T-helper 17 cell (primary cell): ENCODE measurements around the gene FADS6. TPM values are rescaled to one million over a fixed set of nuclear protein-coding genes. Genes with fewer than 3 reads are reported as not detected.
A peak's percentile ranks its signal among the peaks of the same experiment; 100 is the strongest.

Experiments
- ATAC-seq: fragments of 150-1000 bp; cut with Tn5 transposase; 2 replicates; pipeline ENCODE4 v1.10.0; 2021; ENCODE audit warnings: mild to moderate bottlenecking, moderate library complexity
- DNase-seq, 3 donors: peaks; one replicate each; pipeline versions ENCODE4 v3.0.0 to v3.0.0-alpha.2; 2020 to 2021
- H3K9me3 ChIP-seq: one replicate; pipeline ENCODE4 v1.7.0; 2013; ENCODE audit warnings: low read length, mild to moderate bottlenecking; ENCODE audit not compliant: control insufficient read depth, poor library complexity, severe bottlenecking
- H3K27ac Mint-ChIP-seq: one replicate; pipeline ENCODE4 v1.8.0; 2022; ENCODE audit warnings: mild to moderate bottlenecking, moderate library complexity, mixed read lengths
- H3K27me3 Mint-ChIP-seq: one replicate; pipeline ENCODE4 v1.8.0; 2022; ENCODE audit warnings: mixed read lengths
- H3K36me3 Mint-ChIP-seq: one replicate; pipeline ENCODE4 v1.8.0; 2022; ENCODE audit warnings: low read depth, mixed read lengths
- H3K4me1 Mint-ChIP-seq: one replicate; pipeline ENCODE4 v1.8.0; 2022; ENCODE audit warnings: mild to moderate bottlenecking, mixed read lengths
- H3K4me3 Mint-ChIP-seq: one replicate; pipeline ENCODE4 v1.8.0; 2022; ENCODE audit warnings: mild to moderate bottlenecking, moderate library complexity, mixed read lengths
- total RNA-seq, 4 donors: library from RNA in 2 of 4; stranded (reverse) in 2 of 4; gene quantifications; one replicate each; pipeline ENCODE4 v1.2.3 and lab custom pipeline; 2022 to 2026

Gene FADS6
- total RNA-seq, 2 donors from 2014 or later: not detected

DNA sequence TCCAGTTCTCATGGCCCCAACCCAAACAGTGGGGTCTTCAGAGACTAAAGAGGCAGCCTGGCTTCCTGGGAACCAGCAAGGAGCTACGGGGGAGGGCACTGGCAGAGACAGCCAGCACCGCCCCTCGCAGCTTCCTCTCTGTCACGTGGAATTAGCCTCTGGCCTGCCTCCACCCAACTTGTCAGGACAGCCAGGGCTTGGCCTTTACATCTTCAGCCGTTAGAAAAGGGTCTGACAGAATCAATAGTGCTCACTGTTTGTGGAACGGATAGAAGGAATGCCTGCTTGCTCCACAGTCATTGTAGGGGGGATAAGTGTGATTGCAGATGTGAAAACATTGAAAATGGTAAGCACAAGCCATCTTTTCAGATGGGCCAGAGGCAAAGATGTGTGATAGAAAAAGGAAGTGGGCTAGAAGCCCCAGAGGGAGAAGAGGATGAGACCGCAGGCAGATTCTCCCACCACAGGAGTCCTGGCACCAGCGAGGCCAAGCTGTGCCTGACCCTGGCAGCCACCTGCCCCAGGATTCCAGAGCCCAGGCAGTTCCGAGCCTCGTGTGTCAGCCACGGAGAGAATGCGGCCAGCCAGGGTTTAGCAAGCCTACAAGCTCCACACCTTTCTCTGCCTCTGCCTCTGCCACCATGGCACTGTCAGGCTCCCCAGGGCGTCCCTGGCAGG is 52.3 kb downstream of the FADS6 start:
- ATAC-seq: no peak
- DNase-seq: no peak
- Mint-ChIP-seq H3K4me3 (peak overlapping the region; percentile 66), H3K36me3 (peaks cover 4% of the 10 kb centered on the region), H3K27ac (no peak overlapping the region), H3K27me3 (peaks cover 7% of the 10 kb centered on the region), H3K4me1 (peaks cover 9% of the 10 kb centered on the region)
- H3K9me3 ChIP-seq: no peaks in the 10 kb centered on the region

- ATAC-seq (no peak), DNase-seq (no peak)
- H3K9me3 ChIP-seq: no peaks in the 10 kb centered on the region
- H3K27ac Mint-ChIP-seq: no peak overlapping the region
- H3K36me3 Mint-ChIP-seq: peaks cover 7% of the 10 kb centered on the region
- peaks cover 7% of the 10 kb centered on the region for H3K27me3 Mint-ChIP-seq
- peak overlapping the region; percentile 25 for H3K4me3 Mint-ChIP-seq
- peaks cover 13% of the 10 kb centered on the region for H3K4me1 Mint-ChIP-seq
Measured at GRCh38 chr17:74839990-74840852, 53.2 kb downstream of the FADS6 start.

DNA sequence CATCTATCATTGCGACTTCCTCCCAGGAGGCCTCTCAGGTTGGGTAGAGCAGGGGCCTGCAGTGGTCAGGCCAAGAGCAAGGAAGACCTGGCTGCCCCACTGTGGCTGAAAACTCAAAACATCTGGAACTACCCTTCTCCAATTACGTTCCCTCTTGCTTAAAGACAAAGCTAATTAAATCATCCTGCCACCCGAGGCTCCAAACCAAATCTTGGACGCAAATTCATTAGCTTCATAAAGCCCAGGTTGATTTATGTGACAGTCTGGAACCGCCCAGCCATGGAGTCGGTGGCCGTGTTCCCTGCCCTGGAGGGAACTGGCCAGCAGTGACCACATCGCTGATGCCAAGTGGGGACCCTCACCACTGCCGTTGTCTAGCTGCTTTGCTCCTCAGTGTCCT is 55.2 kb downstream of the FADS6 start:
- H3K36me3 Mint-ChIP-seq: peaks cover 7% of the 10 kb centered on the region
- H3K27me3 Mint-ChIP-seq: peaks cover 7% of the 10 kb centered on the region
- H3K9me3 ChIP-seq: no peaks in the 10 kb centered on the region
- H3K4me3 Mint-ChIP-seq: no peak overlapping the region
- H3K27ac Mint-ChIP-seq: no peak overlapping the region
- DNase-seq: no peak
- no peak for ATAC-seq
- H3K4me1 Mint-ChIP-seq: peaks cover 15% of the 10 kb centered on the region

- Mint-ChIP-seq H3K4me3 (no peak overlapping the region), H3K27ac (no peak overlapping the region), H3K4me1 (peaks cover 15% of the 10 kb centered on the region), H3K27me3 (peaks cover 7% of the 10 kb centered on the region), H3K36me3 (peaks cover 7% of the 10 kb centered on the region)
- DNase-seq (no peak), ATAC-seq (no peak)
- H3K9me3 ChIP-seq: no peaks in the 10 kb centered on the region
Measured at GRCh38 chr17:74836691-74837467, 56.6 kb downstream of the FADS6 start.

DNA sequence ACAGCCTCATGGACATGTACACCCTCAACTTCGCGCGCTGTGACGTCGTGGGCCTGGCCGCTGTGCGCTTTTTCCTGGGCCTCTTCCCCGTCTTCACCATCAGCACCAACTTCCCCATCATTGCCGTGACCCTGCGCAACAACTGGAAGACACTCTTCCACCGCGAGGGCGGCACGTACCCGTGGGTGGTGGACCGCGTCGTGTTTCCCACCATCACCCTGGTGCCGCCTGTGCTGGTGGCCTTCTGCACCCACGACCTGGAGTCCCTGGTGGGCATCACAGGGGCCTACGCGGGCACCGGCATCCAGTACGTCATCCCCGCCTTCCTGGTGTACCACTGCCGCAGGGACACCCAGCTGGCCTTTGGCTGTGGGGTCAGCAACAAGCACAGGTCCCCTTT is 57.2 kb downstream of the FADS6 start:
- ATAC-seq (no peak), DNase-seq (no peak)
- H3K9me3 ChIP-seq: no peaks in the 10 kb centered on the region
- Mint-ChIP-seq H3K4me1 (peaks cover 15% of the 10 kb centered on the region), H3K36me3 (peaks cover 7% of the 10 kb centered on the region), H3K27ac (no peak overlapping the region), H3K27me3 (peaks cover 7% of the 10 kb centered on the region), H3K4me3 (no peak overlapping the region)

DNA sequence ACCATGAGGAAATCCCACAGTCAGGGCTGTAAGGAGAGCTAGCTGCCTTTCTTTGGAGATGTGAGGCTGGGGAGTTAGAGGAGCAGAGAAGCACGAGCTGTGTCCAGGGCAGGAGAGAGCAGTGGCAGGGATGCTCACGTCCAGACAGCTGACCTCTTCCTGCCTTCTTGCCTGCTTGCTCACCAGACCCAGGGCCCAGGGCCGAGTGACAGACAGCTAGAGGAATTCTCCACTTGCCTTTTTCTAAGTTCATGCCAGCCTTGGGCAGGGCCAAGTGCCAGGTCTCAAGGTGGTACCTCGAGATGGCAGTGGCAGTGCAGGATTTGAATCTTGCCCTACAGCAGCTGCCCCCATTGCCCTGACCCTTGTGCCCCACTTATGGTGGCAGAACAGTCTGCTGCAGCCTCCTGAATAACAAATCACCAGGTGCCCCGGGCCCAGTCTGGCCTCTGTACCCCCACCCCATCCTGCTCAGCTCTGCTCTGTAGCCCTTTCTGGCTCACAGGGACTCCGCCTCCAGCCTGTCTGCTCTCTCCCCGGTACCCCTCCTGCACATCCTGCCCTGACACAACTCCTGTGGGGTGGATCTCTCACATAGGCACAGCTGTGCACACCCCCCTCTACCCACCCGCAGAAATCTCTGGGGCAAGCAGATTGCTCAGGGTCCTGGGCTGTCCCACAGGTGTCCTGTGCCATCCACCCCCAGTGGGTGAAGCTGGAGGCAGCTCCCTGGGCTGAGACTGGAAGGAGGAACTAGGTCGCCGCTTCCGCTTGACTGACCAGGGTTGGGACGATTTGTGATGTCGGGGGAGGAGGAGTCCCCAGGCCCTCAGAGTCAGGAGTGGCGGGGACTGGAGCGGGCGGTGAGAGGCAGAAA is 59.7 kb downstream of the FADS6 start:
- H3K36me3 Mint-ChIP-seq: peaks cover 7% of the 10 kb centered on the region
- H3K9me3 ChIP-seq: no peaks in the 10 kb centered on the region
- DNase-seq (no peak), ATAC-seq (peak; percentile 25)
- peaks cover 9% of the 10 kb centered on the region for H3K4me1 Mint-ChIP-seq
- no peaks in the 10 kb centered on the region for H3K27me3 Mint-ChIP-seq
- H3K4me3 Mint-ChIP-seq: no peak overlapping the region
- no peak overlapping the region for H3K27ac Mint-ChIP-seq

GRCh38 chr17:74832421-74832820 is 61.0 kb downstream of the FADS6 start:
- peak overlapping the region; percentile 11 for H3K27ac Mint-ChIP-seq
- peaks cover 9% of the 10 kb centered on the region for H3K4me1 Mint-ChIP-seq
- ATAC-seq (no peak), DNase-seq (no peak)
- peaks cover 7% of the 10 kb centered on the region for H3K36me3 Mint-ChIP-seq
- no peak overlapping the region for H3K4me3 Mint-ChIP-seq
- no peaks in the 10 kb centered on the region for H3K27me3 Mint-ChIP-seq
- H3K9me3 ChIP-seq: no peaks in the 10 kb centered on the region

DNA sequence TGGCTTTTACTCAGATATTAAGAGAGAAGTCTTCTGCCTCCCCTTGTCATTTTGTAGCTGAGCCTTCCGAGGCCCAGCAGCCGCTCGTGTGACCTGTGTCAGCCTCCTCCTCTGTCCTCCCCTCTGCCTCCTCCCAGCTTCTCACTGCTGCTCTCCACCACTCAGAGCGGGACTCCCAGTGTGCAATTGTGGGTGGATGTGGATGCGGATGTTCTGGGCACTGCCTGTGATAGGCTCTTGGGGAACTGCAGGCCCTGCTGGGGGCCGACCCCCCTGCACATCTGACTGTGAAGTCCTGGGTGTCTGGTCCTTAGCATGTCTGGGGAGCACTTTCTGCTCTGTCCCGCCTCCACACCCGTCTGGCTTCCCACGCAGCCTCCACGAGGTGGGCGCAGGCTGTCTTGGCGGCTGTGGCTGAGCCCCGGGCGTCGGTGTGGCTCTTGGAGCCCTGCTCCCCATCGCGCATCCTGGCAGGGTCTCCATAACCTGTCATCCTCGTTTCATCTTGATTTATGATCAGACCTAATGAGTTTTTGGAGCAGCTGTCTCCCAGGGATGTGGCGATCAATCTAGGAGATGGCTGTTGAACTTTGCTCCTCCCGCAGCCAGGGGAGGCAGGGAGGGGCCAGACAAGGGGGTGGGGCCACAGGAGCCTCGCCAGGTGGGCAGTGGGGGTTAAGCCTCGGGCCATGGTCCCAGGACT is 61.8 kb downstream of the FADS6 start:
- no peak overlapping the region for H3K27ac Mint-ChIP-seq
- ATAC-seq (no peak), DNase-seq (no peak)
- peaks cover 7% of the 10 kb centered on the region for H3K4me1 Mint-ChIP-seq
- peaks cover 7% of the 10 kb centered on the region for H3K36me3 Mint-ChIP-seq
- no peaks in the 10 kb centered on the region for H3K9me3 ChIP-seq
- H3K27me3 Mint-ChIP-seq: no peaks in the 10 kb centered on the region
- H3K4me3 Mint-ChIP-seq: no peak overlapping the region

DNA sequence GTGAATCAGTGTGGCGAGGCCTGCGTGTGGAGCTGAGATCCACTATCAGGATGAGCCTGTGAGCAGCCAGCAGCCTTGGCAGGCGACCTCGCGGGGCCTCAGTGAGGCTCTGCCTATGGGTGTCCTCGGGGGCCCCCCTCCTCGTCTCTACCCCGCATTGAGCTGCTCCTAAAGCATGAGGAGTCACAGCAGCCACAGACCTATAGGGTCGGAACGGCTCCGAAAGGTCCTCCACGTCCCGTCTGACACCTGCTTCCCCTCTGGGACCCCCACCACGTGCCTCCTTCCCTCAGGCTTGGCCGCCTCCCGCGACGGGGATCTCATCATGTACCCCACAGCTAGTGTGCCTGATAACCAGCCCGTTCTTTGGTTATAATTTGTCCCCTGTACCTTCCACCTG is 62.6 kb downstream of the FADS6 start:
- DNase-seq: no peak
- Mint-ChIP-seq H3K27me3 (no peaks in the 10 kb centered on the region), H3K4me1 (peaks cover 4% of the 10 kb centered on the region), H3K36me3 (peaks cover 1% of the 10 kb centered on the region), H3K27ac (no peak overlapping the region), H3K4me3 (no peak overlapping the region)
- H3K9me3 ChIP-seq: no peaks in the 10 kb centered on the region
- no peak for ATAC-seq

DNA sequence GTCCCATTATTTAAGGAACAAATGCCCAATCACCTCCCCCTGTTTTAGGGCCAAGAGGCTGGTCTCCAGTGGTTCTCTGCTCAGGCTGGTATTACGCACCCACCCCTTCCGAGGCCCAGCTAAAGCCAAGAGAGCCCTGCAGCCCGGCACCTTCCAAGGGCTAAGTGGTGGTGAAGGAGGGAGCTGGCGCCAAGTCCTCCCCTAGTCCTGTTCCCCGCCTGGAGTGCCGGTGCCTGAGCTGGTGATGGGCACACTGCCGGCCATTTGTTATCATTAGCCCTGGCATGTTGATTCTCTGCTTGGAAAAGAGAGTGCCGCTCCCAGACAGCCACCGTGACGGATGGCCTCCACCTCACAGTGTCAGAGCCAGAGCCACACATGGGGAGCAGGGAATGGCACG is 65.6 kb downstream of the FADS6 start:
- Mint-ChIP-seq H3K4me1 (no peaks in the 10 kb centered on the region), H3K4me3 (no peak overlapping the region), H3K36me3 (no peaks in the 10 kb centered on the region), H3K27me3 (no peaks in the 10 kb centered on the region), H3K27ac (no peak overlapping the region)
- H3K9me3 ChIP-seq: no peaks in the 10 kb centered on the region
- ATAC-seq: no peak
- DNase-seq: no peak
